Cardiac septum (tissue), 1 donor: ENCODE results near the gene TGFBR2. TPM values are rescaled to one million over a fixed set of nuclear protein-coding genes. Genes with fewer than 3 reads are reported as not detected.

ENCODE experiments used
- DNase-seq: peaks from one replicate; pipeline ENCODE4 v3.0.0-alpha.2; 2020; ENCODE audit warnings: low spot score
- intact Hi-C: fragments of 100-400 bp; cut with DNase I; formaldehyde crosslinking; loops from one replicate; pipeline ENCODE4 v1.14.0; 2022
- total RNA-seq: library from RNA; stranded (reverse); fragmentation: NEBNext Ultra II Directional; extraction: Animal tissue kit (Norgen Biotek cat#: 25700); gene quantifications from one replicate; pipeline ENCODE4 v1.2.1, GENCODE V29; 2021
- donor health status: DM: no; HTN: no; CAD: no.

The TGFBR2 gene
- total RNA-seq, 1 donor from 2014 or later = 66.7 TPM

DNA sequence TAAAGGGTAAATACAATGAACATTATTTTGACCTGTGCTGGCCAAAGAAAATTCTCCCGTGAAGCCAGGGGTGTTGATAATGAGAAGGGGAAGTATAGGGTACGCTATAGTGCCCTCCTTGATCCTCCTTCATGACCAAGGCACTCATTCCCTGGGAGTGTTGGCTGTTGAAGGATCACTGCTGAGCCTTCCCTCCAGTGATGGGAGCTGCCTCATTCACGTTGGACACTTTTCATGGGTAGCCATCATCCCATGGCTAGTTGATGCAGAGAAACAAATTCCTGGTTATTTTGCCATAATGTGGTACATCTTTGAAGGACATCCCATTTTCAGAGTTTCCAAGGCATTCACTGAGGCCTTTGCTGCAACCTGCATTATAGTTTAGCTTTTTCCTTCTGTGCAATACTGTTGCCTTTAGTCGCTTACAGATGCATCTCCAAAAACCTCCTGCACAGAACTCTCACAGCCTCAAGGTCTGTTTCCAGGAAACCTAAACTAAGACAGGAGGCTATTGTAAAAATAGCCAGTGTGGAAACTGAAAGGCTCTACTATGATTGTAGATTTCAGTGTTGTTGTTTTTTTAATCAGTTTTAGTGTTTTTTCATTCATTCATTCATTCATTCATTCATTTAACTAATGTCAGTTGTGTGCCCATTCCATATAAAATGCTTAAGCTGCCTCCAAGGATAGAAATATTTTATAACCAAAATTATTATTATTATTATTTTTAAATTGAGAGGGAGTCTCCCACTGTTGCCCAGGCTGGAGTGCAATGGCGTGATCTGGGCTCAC is 40.8 kb downstream of the TGFBR2 start:
- intact Hi-C loops = no loop called here

DNA sequence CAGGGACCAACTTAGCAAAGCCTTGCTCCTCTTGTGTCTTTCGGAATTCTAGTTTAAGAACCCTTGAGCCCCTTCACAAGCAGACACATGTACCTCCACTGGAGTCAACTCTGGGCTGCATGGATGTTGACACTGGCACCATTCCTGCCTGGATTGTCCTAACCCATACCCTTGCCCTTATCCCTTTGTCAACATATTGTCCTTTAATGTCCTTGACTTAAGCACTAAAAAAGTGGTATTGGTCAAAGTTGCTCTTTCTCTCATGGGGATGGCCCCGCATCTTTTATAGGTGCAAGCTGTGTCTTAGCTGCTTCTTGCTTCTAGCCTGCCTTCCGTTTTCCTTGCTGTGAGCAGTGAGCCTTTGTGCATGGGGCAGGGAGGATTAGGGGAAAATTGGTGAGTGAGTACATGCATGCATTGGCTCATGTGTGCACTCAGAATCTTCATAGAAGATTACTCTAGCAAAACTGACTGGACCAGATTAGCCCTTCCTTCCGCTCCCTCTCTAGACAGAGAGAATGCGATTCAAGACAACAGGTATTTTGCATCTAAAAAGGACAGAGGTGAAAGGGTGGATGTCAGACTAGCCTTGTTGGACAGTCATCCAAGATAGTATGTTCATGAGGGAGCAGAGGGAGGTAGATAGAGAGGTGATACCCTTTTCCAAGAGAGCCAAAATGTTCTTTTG is 42.4 kb downstream of the TGFBR2 start:
- DNase-seq = no peak
- intact Hi-C loops = no loop called here

More for the DNA sequence above, 40.8 kb downstream of the TGFBR2 start:
- no peak for DNase-seq

DNA sequence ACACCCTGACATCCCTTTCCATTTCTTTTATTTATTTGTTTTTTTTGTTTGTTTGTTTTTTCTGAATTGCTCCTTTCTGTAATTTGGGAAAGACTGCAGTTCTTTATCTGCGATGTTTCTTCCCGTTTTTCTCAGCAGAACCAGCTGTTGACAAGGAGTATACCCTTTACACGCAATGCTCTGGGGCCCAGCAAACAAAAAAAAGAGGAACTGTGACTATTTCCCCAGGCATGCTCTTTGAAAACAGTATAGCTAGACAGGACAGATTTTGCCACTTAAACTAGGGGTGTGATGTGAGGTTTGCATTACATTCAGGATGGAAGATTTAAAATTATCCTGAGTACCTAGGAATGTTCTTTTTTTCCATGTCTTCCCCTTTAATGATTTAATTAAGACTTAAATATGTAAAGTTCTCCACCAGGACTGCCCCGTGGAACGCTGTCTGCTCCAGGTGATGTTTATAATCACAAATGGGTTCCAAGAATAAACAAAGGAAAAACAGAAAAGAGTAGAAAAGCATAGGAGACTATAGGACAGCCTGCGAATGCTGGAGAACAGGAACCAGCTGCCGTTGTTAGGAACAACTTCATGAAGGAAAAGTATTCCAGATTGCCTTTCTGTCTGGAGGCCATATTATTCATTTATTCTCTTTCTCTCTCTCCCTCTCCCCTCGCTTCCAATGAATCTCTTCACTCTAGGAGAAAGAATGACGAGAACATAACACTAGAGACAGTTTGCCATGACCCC is 43.3 kb downstream of the TGFBR2 start:
- intact Hi-C loops = no loop called here
- no peak for DNase-seq

DNA sequence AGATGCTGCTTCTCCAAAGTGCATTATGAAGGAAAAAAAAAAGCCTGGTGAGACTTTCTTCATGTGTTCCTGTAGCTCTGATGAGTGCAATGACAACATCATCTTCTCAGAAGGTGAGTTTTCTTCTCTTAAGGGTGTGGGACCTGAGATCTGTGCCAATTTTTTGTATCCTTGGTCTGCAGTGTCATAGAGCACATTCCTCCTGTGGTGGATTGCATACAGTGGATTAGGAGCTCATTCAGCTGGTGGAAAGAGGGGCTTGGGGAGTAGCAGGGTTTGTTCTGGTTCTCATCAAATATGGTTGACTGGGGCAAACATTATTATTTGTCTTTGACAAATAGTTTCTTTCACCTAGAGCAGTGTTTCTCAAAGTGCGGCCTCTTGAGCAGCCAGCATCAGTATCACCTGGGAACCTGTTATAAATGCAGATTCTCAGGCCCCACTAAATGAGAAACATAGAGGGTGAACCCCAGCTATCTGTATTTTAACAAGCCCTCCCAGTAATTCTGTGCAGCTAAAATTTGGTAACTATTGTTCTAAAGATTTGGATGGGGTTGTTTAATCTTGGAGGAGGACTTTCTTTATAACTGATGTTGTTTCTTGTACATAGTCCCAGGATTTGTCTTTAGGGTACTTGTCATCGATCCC is 44.1 kb downstream of the TGFBR2 start:
- intact Hi-C loops = no loop called here

DNA sequence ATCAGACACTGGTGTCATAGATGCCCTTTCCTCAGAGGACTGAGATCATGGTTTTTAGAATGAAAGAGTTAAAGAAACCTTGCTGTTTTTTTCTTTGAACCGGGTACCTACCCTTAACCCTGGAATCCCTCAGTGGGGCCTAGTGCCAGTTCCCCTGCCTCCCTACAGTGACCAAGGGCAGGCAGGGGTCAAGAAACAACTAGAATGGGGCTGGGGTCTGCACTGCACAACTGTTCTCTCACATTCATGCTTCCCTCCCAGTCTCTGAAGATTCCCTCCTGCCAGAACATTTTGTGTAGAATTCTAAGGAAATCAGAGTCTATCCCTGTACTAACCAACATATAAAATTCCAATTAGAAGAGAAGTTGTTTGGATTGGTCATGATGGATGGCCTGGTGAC is 47.9 kb downstream of the TGFBR2 start:
- intact Hi-C loops = no loop called here
- no peak for DNase-seq

More for the DNA sequence above, 44.1 kb downstream of the TGFBR2 start:
- no peak for DNase-seq

DNA sequence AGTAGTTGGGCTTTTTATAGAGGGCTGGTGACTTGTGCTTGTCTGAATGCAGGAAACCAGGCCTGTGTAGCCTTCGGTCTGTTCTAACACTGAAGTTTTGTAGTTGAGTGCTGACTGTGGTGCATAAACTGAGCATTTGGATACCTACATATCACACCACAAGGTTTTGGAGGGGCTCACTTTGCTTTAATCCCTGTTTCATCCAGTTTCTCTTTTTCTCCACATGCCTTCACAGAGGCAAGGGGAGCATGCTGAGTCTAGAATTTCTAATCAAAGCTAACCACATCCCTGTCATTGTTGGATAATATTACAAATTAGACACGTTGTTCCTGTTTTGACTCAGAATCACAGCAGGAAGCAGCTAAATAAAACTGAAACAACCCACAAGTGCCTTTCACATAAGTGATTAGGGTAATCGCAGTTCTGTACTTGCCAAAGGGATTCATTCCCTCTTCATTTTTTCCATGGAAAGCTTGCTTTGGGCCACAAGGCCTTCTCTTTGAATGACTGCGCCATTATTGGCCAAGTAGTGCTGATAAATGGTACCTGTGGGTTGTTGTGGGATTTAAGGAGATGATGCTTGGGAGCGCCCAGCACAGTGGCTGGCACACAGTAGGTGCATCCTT is 48.9 kb downstream of the TGFBR2 start:
- intact Hi-C loops = no loop called here

DNA sequence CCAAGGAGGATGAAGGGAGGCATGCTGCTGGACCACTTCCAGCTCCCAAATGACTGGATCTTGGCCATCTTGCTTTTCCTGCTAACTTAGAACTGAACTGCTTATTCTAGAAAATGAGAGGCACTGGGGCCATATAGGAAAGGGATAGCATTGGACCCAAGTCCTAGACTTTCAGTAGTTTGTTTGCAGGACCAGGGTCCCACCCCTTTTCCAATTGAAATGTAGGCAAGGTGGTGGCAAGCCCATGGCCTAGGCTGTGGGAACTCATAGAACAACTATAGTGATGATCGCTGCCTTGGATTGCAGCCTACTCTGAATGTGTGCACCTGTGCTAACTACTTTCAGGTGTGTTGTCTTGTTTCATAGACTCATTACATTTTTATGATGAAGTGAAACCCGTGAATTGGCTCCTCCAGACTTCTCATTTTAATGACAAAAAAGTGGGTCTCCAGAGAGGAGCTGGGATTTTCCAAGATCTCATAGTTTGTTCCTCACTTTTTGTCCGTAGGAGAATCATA is 50.3 kb downstream of the TGFBR2 start:
- intact Hi-C loops = no loop called here
- DNase-seq = no peak

More for the DNA sequence above, 48.9 kb downstream of the TGFBR2 start:
- no peak for DNase-seq

DNA sequence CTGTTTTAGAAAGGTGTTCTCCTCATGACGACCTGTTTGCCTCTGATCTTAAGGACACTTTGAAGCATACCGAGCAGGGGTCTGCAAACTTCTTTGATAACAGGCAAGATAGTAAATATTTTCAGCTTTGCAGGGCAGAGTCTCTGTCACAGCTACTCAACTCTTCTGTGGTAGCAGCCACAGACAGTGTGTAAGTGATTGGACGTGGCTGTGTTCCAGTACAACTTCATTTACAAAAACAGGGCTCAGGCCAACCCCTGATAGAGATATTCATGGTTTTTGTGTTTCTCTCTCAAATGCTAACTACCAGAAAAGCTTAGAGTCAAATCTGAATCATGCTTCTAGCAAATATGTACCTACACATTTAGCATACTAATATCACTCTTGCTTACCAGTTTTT is 51.5 kb downstream of the TGFBR2 start:
- intact Hi-C loops = loop anchor here (2.0 kb wide), 2 partner anchors 13 to 23 kb away; no protein-coding TSS in a partner anchor
- no peak for DNase-seq

DNA sequence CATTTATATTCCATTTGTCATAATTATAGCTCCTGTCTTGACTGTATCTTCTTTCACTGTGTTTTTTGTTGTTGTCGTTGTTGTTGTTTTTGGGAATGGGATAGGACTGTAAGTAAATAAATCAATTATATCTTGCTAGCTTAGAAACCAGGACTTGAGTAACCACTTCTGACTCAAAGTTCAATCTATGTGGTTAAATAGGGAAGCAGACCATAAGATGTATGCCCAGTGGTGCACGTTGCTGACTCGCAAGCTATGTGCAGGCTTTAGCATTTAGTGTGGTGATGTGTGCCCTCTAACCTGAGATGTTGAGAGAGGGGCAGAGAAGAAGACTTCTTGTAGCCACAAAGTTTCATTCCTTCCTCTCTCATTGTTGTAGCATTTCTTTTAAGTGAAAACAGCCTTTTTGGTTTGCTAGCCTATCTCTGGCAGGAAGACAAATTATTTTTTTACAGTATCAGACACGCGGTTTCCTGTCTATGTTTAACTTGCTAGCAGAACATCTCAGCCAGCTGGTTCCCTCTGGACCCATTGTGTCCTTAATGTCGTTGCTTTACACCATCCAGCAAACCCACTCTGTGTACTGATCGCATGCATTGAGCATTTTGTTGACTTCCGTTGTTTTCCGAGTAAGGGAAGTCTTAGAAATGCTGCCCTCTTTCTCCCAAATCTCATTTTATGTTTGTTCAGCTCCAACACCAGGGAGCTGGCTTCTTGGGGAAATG is 52.1 kb downstream of the TGFBR2 start:
- intact Hi-C loops = loop anchor here (2.0 kb wide), 2 partner anchors 14 to 22 kb away; no protein-coding TSS in a partner anchor
- DNase-seq = no peak

DNA sequence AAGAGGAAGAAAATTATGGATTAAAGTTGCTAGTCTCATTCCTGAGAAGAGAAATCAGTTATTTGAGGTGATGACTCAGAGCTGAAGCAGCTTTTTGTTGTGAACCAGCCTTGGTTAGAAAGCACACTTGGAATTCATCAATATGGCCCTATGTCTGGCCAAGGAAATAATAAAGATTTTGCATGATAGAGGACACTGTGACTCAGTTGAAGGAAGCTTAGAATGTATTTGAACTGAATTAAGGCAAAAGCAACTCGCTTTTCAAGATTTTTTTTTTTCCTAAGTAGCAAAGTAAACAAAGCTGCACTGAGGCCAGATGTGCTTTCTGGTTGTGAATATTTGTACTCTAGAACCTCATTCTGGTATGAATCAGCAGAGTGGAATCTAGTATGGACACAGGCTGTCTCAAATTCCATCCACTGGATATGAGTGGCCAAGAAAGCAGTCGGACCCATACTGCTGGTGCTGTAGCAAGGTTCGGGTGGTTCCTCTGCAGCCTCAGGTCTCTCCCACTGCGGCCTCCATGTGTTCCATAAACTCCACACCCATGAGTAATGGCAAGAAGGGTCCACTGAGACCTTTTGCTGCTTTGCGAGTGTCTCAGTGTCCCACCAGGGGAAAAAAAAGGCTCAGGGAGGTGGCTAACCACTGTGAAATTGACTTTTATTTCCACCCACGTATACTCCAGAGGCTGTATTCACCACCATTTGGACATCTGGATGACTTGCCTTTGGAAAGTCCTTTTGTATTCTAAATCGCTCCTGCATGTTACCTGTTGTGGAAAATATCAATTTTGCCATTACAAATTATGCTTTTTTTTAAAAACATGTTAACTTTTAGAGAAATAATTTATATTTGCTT is 53.1 kb downstream of the TGFBR2 start:
- intact Hi-C loops = loop anchor here (2.0 to 10.0 kb wide), 3 partner anchors 15 to 55 kb away; partner anchors contain the start of gene TGFBR2
- no peak for DNase-seq

DNA sequence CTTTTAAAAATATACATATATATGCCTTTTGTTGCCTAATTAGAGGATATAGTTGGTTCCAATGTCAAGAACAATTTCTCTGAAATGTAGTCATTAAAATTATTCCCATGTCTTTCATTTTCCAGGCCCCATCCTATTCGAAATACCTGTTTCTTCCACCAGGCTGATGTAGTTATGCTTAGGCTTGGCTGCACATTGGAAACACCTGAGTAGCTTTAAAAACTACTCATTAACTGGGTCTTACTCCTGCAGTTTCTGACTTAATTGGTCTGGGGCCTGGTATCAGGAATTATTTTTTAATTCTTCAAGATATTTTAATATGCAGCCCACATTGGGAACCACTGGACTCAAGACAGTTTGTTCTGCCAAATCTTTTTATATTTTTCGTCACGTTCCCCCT is 53.7 kb downstream of the TGFBR2 start:
- intact Hi-C loops = loop anchor here (10.0 kb wide), 1 partner anchor 55 kb away; the partner anchor contains the start of gene TGFBR2

DNA sequence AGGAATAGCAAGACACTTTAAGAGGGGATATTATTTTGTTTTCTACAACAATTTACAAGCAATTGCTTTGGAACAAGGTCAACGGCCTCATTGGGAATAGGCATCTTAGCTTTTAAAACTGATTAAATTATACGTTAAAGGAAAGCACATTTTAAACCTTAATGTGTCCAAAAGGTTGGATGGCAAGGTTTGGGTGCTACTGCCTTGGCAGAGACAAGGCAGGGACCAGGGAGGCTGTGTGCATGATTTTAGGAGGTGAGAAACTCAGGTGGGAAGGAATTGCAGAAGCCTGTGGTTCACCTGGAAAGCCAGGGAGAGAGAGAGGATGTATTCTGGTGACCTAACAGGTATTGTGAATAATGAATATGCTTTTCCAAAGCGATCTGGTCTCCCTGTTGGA is 54.3 kb downstream of the TGFBR2 start:
- intact Hi-C loops = loop anchor here (10.0 kb wide), 1 partner anchor 56 kb away; the partner anchor contains the start of gene TGFBR2
- DNase-seq = no peak

More for the DNA sequence above, 53.7 kb downstream of the TGFBR2 start:
- DNase-seq = no peak

DNA sequence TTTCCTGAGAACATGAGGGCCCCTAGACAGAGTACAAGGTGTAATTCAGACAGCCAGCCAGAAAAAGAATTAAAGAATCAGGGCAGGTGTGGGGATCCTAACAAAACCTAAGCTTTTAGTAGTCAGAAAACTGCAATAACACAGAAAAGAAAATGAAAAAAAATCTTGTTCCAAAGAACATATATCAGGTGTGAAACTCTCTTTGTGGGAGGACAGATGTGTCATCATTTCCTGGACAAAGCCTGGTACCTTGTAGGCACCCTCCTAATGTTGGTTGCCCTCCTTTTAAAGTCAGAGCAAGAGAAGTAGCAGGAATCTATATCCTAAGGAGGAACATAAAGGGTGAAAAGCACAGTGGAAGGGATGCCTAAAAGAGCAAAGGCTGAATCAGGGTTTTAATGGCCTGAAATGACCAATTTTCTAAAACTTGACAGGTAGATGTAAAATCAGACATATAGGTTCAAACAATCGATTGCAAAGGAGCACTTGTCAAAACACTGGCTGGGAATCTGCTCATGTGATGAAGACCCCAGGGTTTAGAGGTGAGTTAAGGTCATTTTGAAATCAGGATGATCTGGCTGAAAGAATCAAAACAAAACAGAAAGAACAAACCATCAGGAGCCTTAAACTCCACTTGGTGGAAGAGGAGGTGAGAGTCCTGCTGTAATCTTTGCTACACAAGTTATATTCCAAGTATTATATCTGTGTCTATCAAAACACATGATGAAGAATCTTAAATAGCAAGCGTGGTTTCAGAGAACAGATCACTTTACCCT is 54.9 kb downstream of the TGFBR2 start:
- DNase-seq = no peak
- intact Hi-C loops = loop anchor here (10.0 kb wide), 1 partner anchor 56 kb away; the partner anchor contains the start of gene TGFBR2

DNA sequence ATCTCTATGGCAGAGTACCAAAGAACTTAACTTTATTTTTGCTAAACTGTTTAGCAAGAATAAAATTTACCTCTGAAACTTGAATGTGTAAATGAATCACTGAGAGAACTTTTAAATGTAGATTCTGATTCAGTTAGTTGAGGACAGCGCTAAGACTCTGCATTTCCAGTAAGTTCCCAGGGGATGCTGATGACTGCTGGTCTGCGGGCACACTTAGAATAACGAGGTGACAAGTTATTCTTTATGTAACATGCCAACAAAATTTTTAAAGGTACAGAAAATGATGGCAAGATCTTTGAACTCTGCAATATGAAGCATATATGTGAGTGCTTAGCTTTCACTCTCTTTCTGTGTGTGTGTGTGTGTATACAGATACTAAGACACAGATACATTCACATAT is 56.4 kb downstream of the TGFBR2 start:
- intact Hi-C loops = loop anchor here (10.0 kb wide), 1 partner anchor 58 kb away; the partner anchor contains the start of gene TGFBR2
- no peak for DNase-seq

DNA sequence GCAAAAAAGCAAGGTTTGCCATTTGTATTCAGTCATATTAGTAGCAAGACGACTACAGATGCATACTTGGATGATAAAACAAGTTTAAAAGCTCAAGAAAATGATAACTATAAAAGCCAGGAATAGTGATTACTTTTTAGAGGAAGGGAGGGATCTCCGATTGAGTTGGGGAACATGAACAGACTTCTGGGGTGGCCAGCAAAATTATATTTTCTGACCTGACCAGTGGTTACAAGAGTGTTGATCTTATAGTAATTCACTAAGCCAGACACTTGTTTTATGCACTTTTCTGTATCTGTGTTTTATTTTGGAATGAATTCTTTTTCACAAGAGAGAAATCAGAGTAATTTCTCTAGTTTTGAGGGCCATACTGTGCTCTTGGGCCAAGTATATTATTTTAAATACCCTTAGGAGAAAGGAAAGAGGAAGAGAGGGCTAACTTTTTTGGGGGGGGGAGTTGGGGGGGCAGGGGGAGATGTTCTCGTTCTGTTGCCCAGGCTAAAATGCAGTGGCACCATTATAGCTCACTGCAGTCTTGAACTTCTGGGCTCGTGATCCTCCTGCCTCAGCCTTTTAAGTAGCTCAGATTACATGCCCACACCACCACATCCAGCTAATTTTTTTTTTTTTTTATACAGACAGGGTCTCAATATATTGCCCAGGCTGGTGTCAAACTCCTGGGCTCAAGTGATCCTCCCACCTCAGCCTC is 57.3 kb downstream of the TGFBR2 start:
- intact Hi-C loops = loop anchor here (10.0 kb wide), 1 partner anchor 59 kb away; the partner anchor contains the start of gene TGFBR2
- no peak for DNase-seq

DNA sequence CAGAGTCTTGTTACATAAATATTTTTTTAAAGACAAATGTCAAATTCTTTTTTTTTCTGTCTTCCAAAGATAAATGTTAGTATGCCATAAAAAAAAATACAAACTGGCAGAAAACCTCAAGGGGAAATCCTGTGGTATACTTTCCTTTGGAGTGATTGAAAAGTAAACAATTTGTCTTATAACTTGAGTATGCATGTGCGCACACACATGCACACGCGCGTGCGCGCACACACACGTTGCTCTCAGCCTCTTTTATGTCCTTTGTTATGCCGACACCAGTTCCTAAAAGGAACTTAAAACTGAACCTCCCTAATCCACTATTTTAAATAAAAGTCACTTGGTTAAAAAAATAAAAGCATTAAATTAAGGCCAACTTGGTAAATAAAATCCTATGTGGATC is 58.1 kb downstream of the TGFBR2 start:
- intact Hi-C loops = loop anchor here (10.0 kb wide), 1 partner anchor 60 kb away; the partner anchor contains the start of gene TGFBR2
- no peak for DNase-seq
